Umbilical cord (tissue), 2 donors: ENCODE results near the gene OR2B2. TPM values are rescaled to one million over a fixed set of nuclear protein-coding genes. Genes with fewer than 3 reads are reported as not detected.

Source experiments
- DNase-seq: peaks from one replicate; pipeline ENCODE4 v3.0.0-alpha.2; 2015; ENCODE audit warnings: low spot score
- total RNA-seq: library from RNA; depleted of rRNA; stranded (reverse); fragments of >200 nt; gene quantifications from one replicate; pipeline ENCODE4 v1.2.3, GENCODE V29; 2014; ENCODE audit warnings: low replicate concordance; ENCODE audit not compliant: insufficient read depth

OR2B2 gene
- total RNA-seq, 1 donor from 2014 or later = not detected

GRCh38 chr6:27893836-27894807 is 18.1 kb downstream of the OR2B2 start:
- peak; percentile 98 for DNase-seq

GRCh38 chr6:27893059-27893835 is 18.9 kb downstream of the OR2B2 start:
- peak; percentile 98 for DNase-seq

- no peak for DNase-seq
These were observed 19.5 kb downstream of the OR2B2 start for GRCh38 chr6:27892649-27893058.

GRCh38 chr6:27891320-27891875 is 20.8 kb downstream of the OR2B2 start:
- no peak for DNase-seq

GRCh38 chr6:27890445-27891319 is 21.5 kb downstream of the OR2B2 start:
- peak; percentile 96 for DNase-seq

- DNase-seq = peak; percentile 15
These were observed 22.4 kb downstream of the OR2B2 start for GRCh38 chr6:27889628-27890444.

GRCh38 chr6:27889275-27889627 is 22.9 kb downstream of the OR2B2 start:
- DNase-seq = no peak

GRCh38 chr6:27888566-27888965 is 23.6 kb downstream of the OR2B2 start:
- no peak for DNase-seq

- no peak for DNase-seq
These were observed 26.1 kb downstream of the OR2B2 start for GRCh38 chr6:27886073-27886472.

GRCh38 chr6:27883136-27883535 is 29.1 kb downstream of the OR2B2 start:
- DNase-seq = no peak

- no peak for DNase-seq
These were observed 29.6 kb downstream of the OR2B2 start for GRCh38 chr6:27882624-27883023.

- no peak for DNase-seq
These were observed 32.4 kb downstream of the OR2B2 start for GRCh38 chr6:27879837-27880236.

- DNase-seq = no peak
These were observed 38.2 kb downstream of the OR2B2 start for GRCh38 chr6:27874016-27874415.

- peak; percentile 88 for DNase-seq
These were observed 38.9 kb downstream of the OR2B2 start for GRCh38 chr6:27873021-27873940.

- DNase-seq = no peak
These were observed 39.6 kb downstream of the OR2B2 start for GRCh38 chr6:27872642-27873020.

- DNase-seq = peak; percentile 98
These were observed 40.1 kb downstream of the OR2B2 start for GRCh38 chr6:27871924-27872638.

- no peak for DNase-seq
These were observed 41.8 kb downstream of the OR2B2 start for GRCh38 chr6:27870291-27870870.

- DNase-seq = no peak
These were observed 43.9 kb downstream of the OR2B2 start for GRCh38 chr6:27868311-27868710.
